Activated CD4-positive, alpha-beta T cell treated with anti-CD3 and anti-CD28 coated beads, Interleukin-2, amount 10 ng/mL, durations not matched to agents 24 days and 14 days (primary cell): ENCODE results near the gene CLDN16. TPM values are rescaled to one million over a fixed set of nuclear protein-coding genes. Genes with fewer than 3 reads are reported as not detected.

Experiments
- DNase-seq: peaks from one replicate; pipeline ENCODE4 v3.0.0; 2022
- H3K27ac Mint-ChIP-seq: one replicate; pipeline ENCODE4 v1.8.0; 2022; ENCODE audit warnings: mild to moderate bottlenecking, mixed read lengths
- H3K27me3 Mint-ChIP-seq: one replicate; pipeline ENCODE4 v1.8.0; 2022; ENCODE audit warnings: mixed read lengths
- H3K36me3 Mint-ChIP-seq: one replicate; pipeline ENCODE4 v1.8.0; 2022; ENCODE audit warnings: low read depth, mild to moderate bottlenecking, mixed read lengths
- H3K4me1 Mint-ChIP-seq: one replicate; pipeline ENCODE4 v1.8.0; 2021; ENCODE audit warnings: mixed read lengths
- H3K4me3 Mint-ChIP-seq: one replicate; pipeline ENCODE4 v1.8.0; 2022; ENCODE audit warnings: mild to moderate bottlenecking, moderate library complexity, mixed read lengths
- H3K9me3 Mint-ChIP-seq: one replicate; pipeline ENCODE4 v1.8.0; 2021; ENCODE audit warnings: mixed read lengths
- intact Hi-C: fragments of 100-400 bp; cut with micrococcal nuclease; formaldehyde crosslinking; loops from one replicate; pipeline ENCODE4 v1.15.1; 2023
- total RNA-seq: library from RNA; stranded (reverse); gene quantifications from 2 replicates; pipeline ENCODE4 v1.2.3, GENCODE V29; 2022

The CLDN16 gene
- total RNA-seq, result not detected in 2 replicates

GRCh38 chr3:190387578-190388213 lies at the start of gene CLDN16:
Gene CLDN16, plus strand, starts transcription at chr3:190388163. Its CDS starts 167 bp downstream, at chr3:190388330.
- Mint-ChIP-seq H3K4me1 (no peaks in the 10 kb centered on the region), H3K9me3 (no peaks in the 10 kb centered on the region), H3K27ac (peak within 1 kb of the TSS; percentile 1), H3K27me3 (no peaks in the 10 kb centered on the region), H3K4me3 (no peak within 1 kb of the TSS), H3K36me3 (no peaks in the 10 kb centered on the region)
- no peak for DNase-seq
- intact Hi-C loops, result no loop called here

- Mint-ChIP-seq H3K9me3 (peaks cover 4% of the 10 kb centered on the region), H3K27me3 (peaks cover 4% of the 10 kb centered on the region), H3K4me1 (no peaks in the 10 kb centered on the region), H3K36me3 (no peaks in the 10 kb centered on the region), H3K27ac (no peak overlapping the region), H3K4me3 (no peak overlapping the region)
- intact Hi-C loops, result no loop called here
- DNase-seq, result no peak
Measured at GRCh38 chr3:190338717-190339116, 49.2 kb upstream of the CLDN16 start.

- intact Hi-C loops, result no loop called here
- peaks cover 4% of the 10 kb centered on the region for H3K9me3 Mint-ChIP-seq
Measured at GRCh38 chr3:190339130-190339529, 48.8 kb upstream of the CLDN16 start.

GRCh38 chr3:190340071-190340470 lies 47.9 kb upstream of the CLDN16 start:
- Mint-ChIP-seq H3K27me3 (peaks cover 4% of the 10 kb centered on the region), H3K4me1 (no peaks in the 10 kb centered on the region), H3K4me3 (no peak overlapping the region), H3K36me3 (no peaks in the 10 kb centered on the region), H3K9me3 (peaks cover 4% of the 10 kb centered on the region), H3K27ac (no peak overlapping the region)
- DNase-seq, result no peak
- intact Hi-C loops, result no loop called here

More at GRCh38 chr3:190339130-190339529, 48.8 kb upstream of the CLDN16 start:
- Mint-ChIP-seq H3K27ac (no peak overlapping the region), H3K4me1 (no peaks in the 10 kb centered on the region), H3K4me3 (no peak overlapping the region), H3K36me3 (no peaks in the 10 kb centered on the region), H3K27me3 (peaks cover 4% of the 10 kb centered on the region)
- no peak for DNase-seq

- no peak overlapping the region for H3K27ac Mint-ChIP-seq
- no peak overlapping the region for H3K4me3 Mint-ChIP-seq
- H3K36me3 Mint-ChIP-seq, result no peaks in the 10 kb centered on the region
- peaks cover 6% of the 10 kb centered on the region for H3K27me3 Mint-ChIP-seq
- peaks cover 13% of the 10 kb centered on the region for H3K9me3 Mint-ChIP-seq
- intact Hi-C loops, result no loop called here
- DNase-seq, result no peak
- H3K4me1 Mint-ChIP-seq, result no peaks in the 10 kb centered on the region
Measured at GRCh38 chr3:190345027-190345821, 42.7 kb upstream of the CLDN16 start.

- H3K36me3 Mint-ChIP-seq, result no peaks in the 10 kb centered on the region
- H3K4me1 Mint-ChIP-seq, result no peaks in the 10 kb centered on the region
- peaks cover 6% of the 10 kb centered on the region for H3K27me3 Mint-ChIP-seq
- H3K4me3 Mint-ChIP-seq, result no peak overlapping the region
- H3K27ac Mint-ChIP-seq, result no peak overlapping the region
- DNase-seq, result no peak
- H3K9me3 Mint-ChIP-seq, result peaks cover 13% of the 10 kb centered on the region
- intact Hi-C loops, result no loop called here
Measured at GRCh38 chr3:190345878-190346277, 42.1 kb upstream of the CLDN16 start.

GRCh38 chr3:190346541-190346940 lies 41.4 kb upstream of the CLDN16 start:
- peaks cover 13% of the 10 kb centered on the region for H3K9me3 Mint-ChIP-seq
- no peak overlapping the region for H3K27ac Mint-ChIP-seq
- H3K27me3 Mint-ChIP-seq, result peaks cover 6% of the 10 kb centered on the region
- H3K36me3 Mint-ChIP-seq, result no peaks in the 10 kb centered on the region
- intact Hi-C loops, result no loop called here
- DNase-seq, result no peak
- no peak overlapping the region for H3K4me3 Mint-ChIP-seq
- no peaks in the 10 kb centered on the region for H3K4me1 Mint-ChIP-seq

GRCh38 chr3:190352861-190353457 lies 35.0 kb upstream of the CLDN16 start:
- Mint-ChIP-seq H3K36me3 (no peaks in the 10 kb centered on the region), H3K4me3 (no peak overlapping the region), H3K27ac (no peak overlapping the region), H3K4me1 (no peaks in the 10 kb centered on the region), H3K27me3 (peaks cover 5% of the 10 kb centered on the region), H3K9me3 (peaks cover 13% of the 10 kb centered on the region)
- intact Hi-C loops, result no loop called here
- no peak for DNase-seq

GRCh38 chr3:190356246-190356645 lies 31.7 kb upstream of the CLDN16 start:
- intact Hi-C loops, result no loop called here
- DNase-seq, result no peak
- Mint-ChIP-seq H3K27ac (no peak overlapping the region), H3K36me3 (no peaks in the 10 kb centered on the region), H3K4me1 (no peaks in the 10 kb centered on the region), H3K9me3 (no peaks in the 10 kb centered on the region), H3K4me3 (no peak overlapping the region), H3K27me3 (peaks cover 5% of the 10 kb centered on the region)

- Mint-ChIP-seq H3K27ac (no peak overlapping the region), H3K4me1 (no peaks in the 10 kb centered on the region), H3K9me3 (no peaks in the 10 kb centered on the region), H3K4me3 (no peak overlapping the region), H3K27me3 (peaks cover 5% of the 10 kb centered on the region), H3K36me3 (no peaks in the 10 kb centered on the region)
- DNase-seq, result no peak
- intact Hi-C loops, result no loop called here
Measured at GRCh38 chr3:190357468-190357867, 30.5 kb upstream of the CLDN16 start.

GRCh38 chr3:190359813-190360212 lies 28.1 kb upstream of the CLDN16 start:
- H3K27me3 Mint-ChIP-seq, result peaks cover 3% of the 10 kb centered on the region
- intact Hi-C loops, result no loop called here

GRCh38 chr3:190360228-190360627 lies 27.7 kb upstream of the CLDN16 start:
- Mint-ChIP-seq H3K4me3 (no peak overlapping the region), H3K9me3 (no peaks in the 10 kb centered on the region), H3K36me3 (no peaks in the 10 kb centered on the region), H3K27me3 (peaks cover 3% of the 10 kb centered on the region), H3K4me1 (no peaks in the 10 kb centered on the region), H3K27ac (no peak overlapping the region)
- intact Hi-C loops, result no loop called here
- no peak for DNase-seq

More at GRCh38 chr3:190359813-190360212, 28.1 kb upstream of the CLDN16 start:
- Mint-ChIP-seq H3K36me3 (no peaks in the 10 kb centered on the region), H3K4me1 (no peaks in the 10 kb centered on the region), H3K9me3 (no peaks in the 10 kb centered on the region), H3K27ac (no peak overlapping the region), H3K4me3 (no peak overlapping the region)
- no peak for DNase-seq

GRCh38 chr3:190361791-190362190 lies 26.2 kb upstream of the CLDN16 start:
- no peak overlapping the region for H3K27ac Mint-ChIP-seq
- no peak overlapping the region for H3K4me3 Mint-ChIP-seq
- intact Hi-C loops, result no loop called here
- H3K4me1 Mint-ChIP-seq, result no peaks in the 10 kb centered on the region
- DNase-seq, result no peak
- H3K36me3 Mint-ChIP-seq, result no peaks in the 10 kb centered on the region
- no peaks in the 10 kb centered on the region for H3K9me3 Mint-ChIP-seq
- H3K27me3 Mint-ChIP-seq, result peaks cover 3% of the 10 kb centered on the region

- H3K27ac Mint-ChIP-seq, result no peak overlapping the region
- DNase-seq, result no peak
- intact Hi-C loops, result no loop called here
- H3K36me3 Mint-ChIP-seq, result no peaks in the 10 kb centered on the region
- no peaks in the 10 kb centered on the region for H3K9me3 Mint-ChIP-seq
- peaks cover 2% of the 10 kb centered on the region for H3K27me3 Mint-ChIP-seq
- no peak overlapping the region for H3K4me3 Mint-ChIP-seq
- no peaks in the 10 kb centered on the region for H3K4me1 Mint-ChIP-seq
Measured at GRCh38 chr3:190362258-190362657, 25.7 kb upstream of the CLDN16 start.
